NCI-H2171 (cell line): ENCODE data around the gene UBE4A.
"Not testable (repeated sequence)": the region's sequence is repeated elsewhere in the genome, so short reads cannot be mapped to it uniquely, and the experiment has no call there.

ENCODE experiments used
- DNase-seq: peaks from one replicate; lab custom pipeline; 2025; lab: John Stamatoyannopoulos, UW

The UBE4A gene

GRCh38 chr11:118401151-118401879 is 41.9 kb downstream of the UBE4A start, which contains the start of gene ATP5MG:
Gene ATP5MG, plus strand, starts transcription at chr11:118401606. Its CDS starts 60 bp downstream, at chr11:118401666.
- DNase-seq: peak; percentile 69

- DNase-seq: no peak
Measured at GRCh38 chr11:118401880-118402590, 42.6 kb downstream of the UBE4A start.

GRCh38 chr11:118402594-118402993 is 43.2 kb downstream of the UBE4A start:
- not testable (repeated sequence) for DNase-seq

- peak; percentile 72 for DNase-seq
Measured at GRCh38 chr11:118406599-118407166, 47.3 kb downstream of the UBE4A start.

- DNase-seq: no peak
Measured at GRCh38 chr11:118410055-118410745, 50.8 kb downstream of the UBE4A start.

- no peak for DNase-seq
Measured at GRCh38 chr11:118411530-118411929, 52.1 kb downstream of the UBE4A start.

GRCh38 chr11:118412921-118413320 is 53.5 kb downstream of the UBE4A start:
- DNase-seq: no peak

GRCh38 chr11:118415062-118415738 is 55.8 kb downstream of the UBE4A start:
- DNase-seq: no peak

- DNase-seq: no peak
Measured at GRCh38 chr11:118415739-118416068, 56.3 kb downstream of the UBE4A start.

GRCh38 chr11:118416900-118417299 is 57.5 kb downstream of the UBE4A start:
- DNase-seq: not testable (repeated sequence)

- DNase-seq: no peak
Measured at GRCh38 chr11:118417801-118418200, 58.4 kb downstream of the UBE4A start.

GRCh38 chr11:118418766-118419165 is 59.4 kb downstream of the UBE4A start:
- DNase-seq: no peak

- no peak for DNase-seq
Measured at GRCh38 chr11:118427707-118428106, 68.3 kb downstream of the UBE4A start.

- no peak for DNase-seq
Measured at GRCh38 chr11:118430956-118431355, 71.6 kb downstream of the UBE4A start.

GRCh38 chr11:118434123-118434552 is 74.7 kb downstream of the UBE4A start:
- DNase-seq: no peak

GRCh38 chr11:118434553-118435289 is 75.3 kb downstream of the UBE4A start:
- DNase-seq: no peak

- peak; percentile 73 for DNase-seq
Measured at GRCh38 chr11:118435290-118435892, 76.0 kb downstream of the UBE4A start.

- peak; percentile 89 for DNase-seq
Measured at GRCh38 chr11:118435893-118436624, 76.7 kb downstream of the UBE4A start, which contains the start of gene KMT2A. Gene KMT2A, plus strand, starts transcription at chr11:118436492. Its CDS starts 21 bp downstream, at chr11:118436513.

- no peak for DNase-seq
Measured at GRCh38 chr11:118436639-118437207, 77.3 kb downstream of the UBE4A start.
